ENCODE data around the gene PTGIS. TPM values are rescaled to one million over a fixed set of nuclear protein-coding genes. Genes with fewer than 3 reads are reported as not detected.

Gene PTGIS
- total RNA-seq, 2 donors from 2014 or later: 0.08 TPM; not detected in 1

GRCh38 chr20:49526568-49526967 lies 41.4 kb downstream of the PTGIS start:
- no peaks in the 10 kb centered on the region for H3K4me1 Mint-ChIP-seq (ENCODE audit: low read depth in 2 of 2)
- no peak for ATAC-seq
- H3K4me3 Mint-ChIP-seq: no peak overlapping the region
- H3K36me3 Mint-ChIP-seq: peaks cover 5% of the 10 kb centered on the region
- DNase-seq (ENCODE audit: low spot score): no peak
- H3K27me3 Mint-ChIP-seq: peaks cover 26 to 28% of the 10 kb centered on the region in 2 donors
- H3K9me3 Mint-ChIP-seq: no peaks in the 10 kb centered on the region
- H3K27ac Mint-ChIP-seq: no peak overlapping the region

- H3K9me3 Mint-ChIP-seq: no peaks in the 10 kb centered on the region
- H3K27ac Mint-ChIP-seq: no peak overlapping the region
- H3K4me3 Mint-ChIP-seq: no peak overlapping the region
- ATAC-seq (no peak), DNase-seq (ENCODE audit: low spot score) (no peak)
- peaks cover 5% of the 10 kb centered on the region for H3K36me3 Mint-ChIP-seq
- H3K27me3 Mint-ChIP-seq: peaks cover 28 to 31% of the 10 kb centered on the region in 2 donors
- no peaks in the 10 kb centered on the region for H3K4me1 Mint-ChIP-seq (ENCODE audit: low read depth in 2 of 2)
Measured at GRCh38 chr20:49526056-49526455, 41.9 kb downstream of the PTGIS start.

- ATAC-seq: no peak
- peaks cover 12 to 16% of the 10 kb centered on the region in 2 donors for H3K4me1 Mint-ChIP-seq (ENCODE audit: low read depth in 2 of 2)
- no peak overlapping the region for H3K27ac Mint-ChIP-seq
- no peaks in the 10 kb centered on the region for H3K9me3 Mint-ChIP-seq
- H3K36me3 Mint-ChIP-seq: peaks cover 5% of the 10 kb centered on the region
- H3K4me3 Mint-ChIP-seq: no peak overlapping the region
- peaks cover 32 to 44% of the 10 kb centered on the region in 2 donors for H3K27me3 Mint-ChIP-seq
- DNase-seq (ENCODE audit: low spot score): no peak
Measured at GRCh38 chr20:49523767-49524360, 44.1 kb downstream of the PTGIS start.

GRCh38 chr20:49521356-49521755 lies 46.6 kb downstream of the PTGIS start:
- Mint-ChIP-seq H3K27me3 (peaks cover 33 to 37% of the 10 kb centered on the region in 2 donors), H3K4me3 (no peak overlapping the region), H3K27ac (no peak overlapping the region), H3K9me3 (no peaks in the 10 kb centered on the region), H3K4me1 (ENCODE audit: low read depth in 2 of 2) (peaks cover 23 to 30% of the 10 kb centered on the region in 2 donors), H3K36me3 (peaks cover 5% of the 10 kb centered on the region)
- no peak for ATAC-seq
- no peak for DNase-seq (ENCODE audit: low spot score)

- Mint-ChIP-seq H3K4me1 (ENCODE audit: low read depth in 2 of 2) (peaks cover 23 to 30% of the 10 kb centered on the region in 2 donors), H3K27ac (peak overlapping the region in 1 of 2 donors; percentile 53), H3K4me3 (no peak overlapping the region), H3K27me3 (peaks cover 32 to 45% of the 10 kb centered on the region in 2 donors), H3K9me3 (no peaks in the 10 kb centered on the region), H3K36me3 (peaks cover 5% of the 10 kb centered on the region)
- DNase-seq (ENCODE audit: low spot score) (no peak), ATAC-seq (no peak)
Measured at GRCh38 chr20:49519777-49520359, 48.1 kb downstream of the PTGIS start.

- Mint-ChIP-seq H3K4me3 (no peak overlapping the region), H3K27me3 (peaks cover 33 to 51% of the 10 kb centered on the region in 2 donors), H3K27ac (no peak overlapping the region), H3K36me3 (peaks cover 5% of the 10 kb centered on the region), H3K4me1 (ENCODE audit: low read depth in 2 of 2) (peaks cover 23 to 30% of the 10 kb centered on the region in 2 donors), H3K9me3 (no peaks in the 10 kb centered on the region)
- peak in 1 of 2 donors; percentile 29 for ATAC-seq
- no peak for DNase-seq (ENCODE audit: low spot score)
Measured at GRCh38 chr20:49519212-49519712, 48.7 kb downstream of the PTGIS start.

- H3K27me3 Mint-ChIP-seq: peaks cover 33 to 51% of the 10 kb centered on the region in 2 donors
- DNase-seq (ENCODE audit: low spot score) (no peak), ATAC-seq (peak; percentile 77 to 78)
- H3K4me3 Mint-ChIP-seq: no peak overlapping the region
- H3K36me3 Mint-ChIP-seq: peaks cover 5% of the 10 kb centered on the region
- peaks cover 23 to 30% of the 10 kb centered on the region in 2 donors for H3K4me1 Mint-ChIP-seq (ENCODE audit: low read depth in 2 of 2)
- no peaks in the 10 kb centered on the region for H3K9me3 Mint-ChIP-seq
- H3K27ac Mint-ChIP-seq: no peak overlapping the region
Measured at GRCh38 chr20:49518576-49518975, 49.4 kb downstream of the PTGIS start.

GRCh38 chr20:49517805-49518100 lies 50.2 kb downstream of the PTGIS start:
- no peak overlapping the region for H3K4me3 Mint-ChIP-seq
- DNase-seq (ENCODE audit: low spot score) (no peak), ATAC-seq (no peak)
- peaks cover 30 to 44% of the 10 kb centered on the region in 2 donors for H3K27me3 Mint-ChIP-seq
- peaks cover 23 to 30% of the 10 kb centered on the region in 2 donors for H3K4me1 Mint-ChIP-seq (ENCODE audit: low read depth in 2 of 2)
- H3K27ac Mint-ChIP-seq: no peak overlapping the region
- H3K9me3 Mint-ChIP-seq: no peaks in the 10 kb centered on the region
- no peaks in the 10 kb centered on the region for H3K36me3 Mint-ChIP-seq

GRCh38 chr20:49516916-49517804 lies 50.8 kb downstream of the PTGIS start:
- Mint-ChIP-seq H3K36me3 (no peaks in the 10 kb centered on the region), H3K27me3 (peaks cover 26 to 39% of the 10 kb centered on the region in 2 donors), H3K4me1 (ENCODE audit: low read depth in 2 of 2) (peaks cover 23 to 30% of the 10 kb centered on the region in 2 donors), H3K27ac (no peak overlapping the region), H3K4me3 (no peak overlapping the region), H3K9me3 (no peaks in the 10 kb centered on the region)
- DNase-seq (ENCODE audit: low spot score): no peak
- no peak for ATAC-seq

GRCh38 chr20:49515586-49515985 lies 52.4 kb downstream of the PTGIS start:
- H3K27me3 Mint-ChIP-seq: peaks cover 21 to 23% of the 10 kb centered on the region in 2 donors
- H3K4me3 Mint-ChIP-seq: no peak overlapping the region
- no peaks in the 10 kb centered on the region for H3K9me3 Mint-ChIP-seq
- no peak overlapping the region for H3K27ac Mint-ChIP-seq
- DNase-seq (ENCODE audit: low spot score): no peak
- H3K4me1 Mint-ChIP-seq (ENCODE audit: low read depth in 2 of 2): peaks cover 23 to 30% of the 10 kb centered on the region in 2 donors
- H3K36me3 Mint-ChIP-seq: no peaks in the 10 kb centered on the region
- no peak for ATAC-seq

DNA sequence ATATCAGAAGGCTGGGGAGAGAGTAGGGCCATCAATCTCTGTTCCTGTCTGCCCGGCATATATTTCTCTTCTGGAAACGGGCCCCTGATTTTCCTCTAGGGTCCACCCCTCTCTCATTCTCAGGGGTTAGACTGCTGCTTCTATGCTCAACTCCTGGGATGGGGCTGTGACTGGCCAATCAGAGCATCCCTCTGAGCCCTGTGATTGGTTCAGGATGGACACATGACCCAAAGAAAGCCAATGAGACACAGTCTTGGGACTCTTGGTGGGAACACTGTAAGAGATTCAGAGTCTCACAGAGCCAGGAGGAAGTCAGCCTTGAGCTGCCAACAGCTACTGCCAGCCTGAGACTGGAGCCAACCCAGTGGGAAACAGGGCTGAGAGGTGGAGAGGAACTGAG lies 54.4 kb downstream of the PTGIS start:
- DNase-seq (ENCODE audit: low spot score) (no peak), ATAC-seq (no peak)
- Mint-ChIP-seq H3K27me3 (peaks cover 13 to 30% of the 10 kb centered on the region in 2 donors), H3K4me1 (ENCODE audit: low read depth in 2 of 2) (peaks cover 10 to 14% of the 10 kb centered on the region in 2 donors), H3K27ac (no peak overlapping the region), H3K9me3 (no peaks in the 10 kb centered on the region), H3K36me3 (no peaks in the 10 kb centered on the region), H3K4me3 (no peak overlapping the region)

DNA sequence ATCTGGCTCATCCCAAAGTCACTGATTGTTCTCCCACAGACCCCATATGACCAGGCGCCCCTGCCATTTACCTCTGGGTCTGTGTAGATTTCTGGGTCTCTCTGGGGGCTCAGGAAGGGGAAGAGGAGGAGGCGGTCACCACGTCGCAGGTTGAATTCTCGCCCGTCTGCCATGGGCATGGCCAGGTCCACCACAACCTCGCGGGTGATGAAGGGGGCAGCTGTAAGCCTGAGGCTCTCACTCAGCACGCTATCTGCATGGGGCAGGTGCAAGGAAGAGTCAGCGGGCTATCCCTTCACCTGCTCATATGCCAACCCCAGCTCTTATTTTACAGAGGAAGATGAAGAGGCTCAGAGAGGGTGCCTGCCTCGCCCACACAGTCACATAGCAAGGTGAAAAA lies 54.9 kb downstream of the PTGIS start:
- H3K27me3 Mint-ChIP-seq: peaks cover 15 to 34% of the 10 kb centered on the region in 2 donors
- no peak for ATAC-seq
- no peak overlapping the region for H3K4me3 Mint-ChIP-seq
- no peak overlapping the region for H3K27ac Mint-ChIP-seq
- H3K36me3 Mint-ChIP-seq: no peaks in the 10 kb centered on the region
- DNase-seq (ENCODE audit: low spot score): no peak
- peaks cover 8 to 11% of the 10 kb centered on the region in 2 donors for H3K4me1 Mint-ChIP-seq (ENCODE audit: low read depth in 2 of 2)
- H3K9me3 Mint-ChIP-seq: no peaks in the 10 kb centered on the region

DNA sequence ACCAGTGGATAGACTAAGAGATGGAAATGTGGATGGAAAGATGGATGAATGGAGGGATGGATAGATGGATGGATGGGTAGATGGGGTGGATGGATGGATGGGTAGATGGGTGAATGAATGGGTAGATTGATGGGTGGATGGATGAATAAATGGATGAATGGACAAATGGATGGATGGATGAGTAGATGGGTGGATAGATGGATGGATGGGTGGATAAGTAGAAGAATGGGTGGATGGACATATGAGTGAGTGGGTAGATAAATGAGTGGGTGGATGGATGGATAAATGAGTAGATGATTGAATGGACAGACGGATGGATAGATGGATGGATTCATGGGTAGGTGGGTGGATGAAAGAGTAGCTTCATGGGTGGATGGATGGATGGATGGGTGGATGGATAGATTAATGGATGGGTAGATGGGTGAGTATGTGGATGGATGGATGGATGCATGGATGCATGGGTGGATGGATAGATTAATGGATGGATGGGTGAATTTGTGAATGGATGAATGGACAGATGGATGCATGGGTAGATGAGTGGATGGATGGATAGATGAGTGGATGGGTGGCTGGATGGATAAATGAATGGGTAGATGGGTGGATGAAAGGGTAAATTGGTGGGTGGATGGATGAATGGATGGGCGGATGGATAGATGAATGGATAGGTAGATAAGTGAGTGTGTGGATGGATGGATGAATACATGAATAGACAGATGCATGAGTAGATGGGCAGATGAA lies 56.0 kb downstream of the PTGIS start:
- no peak overlapping the region for H3K4me3 Mint-ChIP-seq
- H3K9me3 Mint-ChIP-seq: no peaks in the 10 kb centered on the region
- H3K27me3 Mint-ChIP-seq: peaks cover 13 to 34% of the 10 kb centered on the region in 2 donors
- H3K27ac Mint-ChIP-seq: no peak overlapping the region
- DNase-seq (ENCODE audit: low spot score) (no peak), ATAC-seq (no peak)
- no peaks in the 10 kb centered on the region for H3K36me3 Mint-ChIP-seq
- H3K4me1 Mint-ChIP-seq (ENCODE audit: low read depth in 2 of 2): peaks cover 3 to 5% of the 10 kb centered on the region in 2 donors
